Measurements from ENCODE around the gene DNAJC6. TPM values are rescaled to one million over a fixed set of nuclear protein-coding genes. Genes with fewer than 3 reads are reported as not detected.

Gene DNAJC6
- total RNA-seq, 1 donor from 2014 or later = 4.1 TPM

GRCh38 chr1:65316233-65316632, 6.9 kb downstream of the DNAJC6 start:
- H3K27ac Mint-ChIP-seq = no peak overlapping the region
- TF ChIP-seq, protein P1, sequence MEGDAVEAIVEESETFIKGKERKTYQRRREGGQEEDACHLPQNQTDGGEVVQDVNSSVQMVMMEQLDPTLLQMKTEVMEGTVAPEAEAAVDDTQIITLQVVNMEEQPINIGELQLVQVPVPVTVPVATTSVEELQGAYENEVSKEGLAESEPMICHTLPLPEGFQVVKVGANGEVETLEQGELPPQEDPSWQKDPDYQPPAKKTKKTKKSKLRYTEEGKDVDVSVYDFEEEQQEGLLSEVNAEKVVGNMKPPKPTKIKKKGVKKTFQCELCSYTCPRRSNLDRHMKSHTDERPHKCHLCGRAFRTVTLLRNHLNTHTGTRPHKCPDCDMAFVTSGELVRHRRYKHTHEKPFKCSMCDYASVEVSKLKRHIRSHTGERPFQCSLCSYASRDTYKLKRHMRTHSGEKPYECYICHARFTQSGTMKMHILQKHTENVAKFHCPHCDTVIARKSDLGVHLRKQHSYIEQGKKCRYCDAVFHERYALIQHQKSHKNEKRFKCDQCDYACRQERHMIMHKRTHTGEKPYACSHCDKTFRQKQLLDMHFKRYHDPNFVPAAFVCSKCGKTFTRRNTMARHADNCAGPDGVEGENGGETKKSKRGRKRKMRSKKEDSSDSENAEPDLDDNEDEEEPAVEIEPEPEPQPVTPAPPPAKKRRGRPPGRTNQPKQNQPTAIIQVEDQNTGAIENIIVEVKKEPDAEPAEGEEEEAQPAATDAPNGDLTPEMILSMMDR (conservative IDR thresholded peaks at IDR 0.05) = no peak
- H3K27me3 Mint-ChIP-seq = peaks cover 12% of the 10 kb centered on the region
- H3K36me3 Mint-ChIP-seq = peaks cover 7% of the 10 kb centered on the region
- no peak overlapping the region for H3K4me3 Mint-ChIP-seq
- no peaks in the 10 kb centered on the region for H3K4me1 Mint-ChIP-seq (ENCODE audit: unreplicated experiment)
- H3K9me3 Mint-ChIP-seq = no peaks in the 10 kb centered on the region
- no peak for DNase-seq (ENCODE audit: extremely low spot score, unreplicated experiment)

DNA sequence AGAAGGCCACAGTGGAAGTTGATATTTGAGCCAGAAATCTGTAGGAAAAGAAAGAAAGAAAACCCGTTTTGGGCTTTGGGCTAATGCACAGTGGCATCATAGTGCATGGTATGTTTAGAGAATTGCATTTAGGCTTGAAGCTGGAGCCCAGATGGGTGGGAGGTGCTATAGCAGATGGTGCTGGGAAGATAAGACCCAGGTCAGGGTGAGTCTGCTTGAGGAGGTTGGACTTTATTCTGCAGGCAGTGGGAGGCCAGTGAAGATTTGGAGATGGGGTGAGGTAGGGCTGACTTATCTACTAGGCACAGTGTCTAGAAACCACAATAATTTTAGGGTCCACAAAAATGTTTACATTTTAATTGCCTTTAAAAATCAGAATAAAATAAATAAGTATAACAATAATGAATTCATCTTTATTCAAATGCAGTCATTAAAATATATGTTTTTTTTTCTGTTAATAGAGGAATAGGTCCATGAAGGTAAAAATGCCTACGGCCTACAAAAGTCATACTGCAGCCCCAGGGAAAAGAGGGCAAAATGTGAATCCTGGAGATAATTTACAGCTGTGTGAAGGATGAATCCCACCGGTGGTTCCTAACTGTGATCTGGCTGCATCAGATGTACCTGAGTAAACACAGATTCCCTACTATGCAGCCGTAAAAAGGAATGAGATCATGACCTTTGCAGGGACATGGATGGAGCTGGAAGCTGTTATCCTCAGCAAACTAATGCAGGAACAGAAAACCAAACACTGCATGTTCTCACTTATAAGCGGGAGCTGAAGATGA, 8.7 kb downstream of the DNAJC6 start:
- no peak for DNase-seq (ENCODE audit: extremely low spot score, unreplicated experiment)
- TF ChIP-seq, protein P1 (conservative IDR thresholded peaks at IDR 0.05) = no peak
- Mint-ChIP-seq H3K27me3 (peaks cover 4% of the 10 kb centered on the region), H3K36me3 (peaks cover 7% of the 10 kb centered on the region), H3K4me1 (ENCODE audit: unreplicated experiment) (no peaks in the 10 kb centered on the region), H3K27ac (no peak overlapping the region), H3K9me3 (no peaks in the 10 kb centered on the region), H3K4me3 (no peak overlapping the region)

DNA sequence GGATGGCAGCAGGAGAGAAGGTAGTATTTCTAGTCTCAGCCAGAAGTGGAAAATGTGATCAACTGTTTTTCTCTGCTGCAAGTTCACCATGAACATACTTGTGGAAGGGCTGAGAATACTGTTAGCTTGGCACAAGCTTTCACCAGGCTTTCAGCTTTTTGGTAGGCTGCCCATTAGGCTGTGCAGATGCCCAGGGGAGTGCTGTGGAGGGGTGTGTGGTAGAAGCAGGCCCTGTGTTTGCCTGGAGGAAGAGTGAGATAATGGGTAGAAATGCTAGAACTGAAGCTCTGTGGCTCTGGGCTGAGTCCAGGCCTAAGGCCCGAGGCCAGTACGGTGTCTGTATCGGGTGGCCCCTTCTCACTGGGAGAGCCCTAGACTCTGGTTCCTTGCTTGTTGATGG, 9.8 kb downstream of the DNAJC6 start:
- Mint-ChIP-seq H3K4me1 (ENCODE audit: unreplicated experiment) (no peaks in the 10 kb centered on the region), H3K27ac (no peak overlapping the region), H3K9me3 (no peaks in the 10 kb centered on the region), H3K36me3 (peaks cover 10% of the 10 kb centered on the region), H3K4me3 (no peak overlapping the region), H3K27me3 (peaks cover 4% of the 10 kb centered on the region)
- no peak for DNase-seq (ENCODE audit: extremely low spot score, unreplicated experiment)
- TF ChIP-seq, protein P1 (conservative IDR thresholded peaks at IDR 0.05) = no peak

DNA sequence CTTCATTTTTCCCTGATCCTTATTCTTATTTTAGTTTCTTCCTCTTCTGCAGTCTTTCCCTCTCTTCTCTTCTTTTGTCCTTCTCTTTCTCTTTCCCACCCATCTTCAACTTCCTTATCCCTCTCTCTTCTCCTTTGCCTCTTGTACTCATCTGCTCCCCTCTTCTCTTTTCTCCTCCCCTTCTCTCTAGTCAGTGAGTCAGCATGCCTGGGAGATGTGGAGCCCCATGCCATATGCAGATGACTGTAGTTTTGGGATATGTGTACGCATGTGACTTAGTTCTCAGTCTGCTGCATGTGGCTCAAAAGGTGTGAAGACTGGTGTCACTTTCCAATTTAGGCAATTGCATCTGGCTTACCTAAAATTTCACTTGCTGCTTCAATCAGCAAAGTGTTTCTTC, 10.4 kb downstream of the DNAJC6 start:
- H3K9me3 Mint-ChIP-seq = no peaks in the 10 kb centered on the region
- TF ChIP-seq, protein P1 (conservative IDR thresholded peaks at IDR 0.05) = no peak

DNA sequence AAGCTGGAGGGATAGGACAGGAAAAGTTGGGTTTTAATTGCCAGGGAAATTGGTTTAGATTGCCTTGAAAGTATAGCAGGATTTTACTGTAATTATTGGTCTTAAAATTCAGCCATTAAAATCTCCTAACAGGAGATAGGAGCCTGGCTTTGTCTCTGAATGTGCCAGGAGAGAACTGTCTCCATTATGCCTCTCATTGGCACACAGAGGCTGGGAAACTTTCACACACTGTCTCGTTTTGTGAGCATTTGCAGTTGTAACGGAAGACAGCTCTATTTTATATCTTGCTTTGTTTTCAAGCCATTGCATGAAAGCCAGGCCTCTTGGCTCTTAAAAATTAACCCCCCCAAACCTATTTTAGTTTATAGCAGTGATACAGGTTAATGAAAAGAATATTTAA, 12.5 kb downstream of the DNAJC6 start:
- H3K27ac Mint-ChIP-seq = no peak overlapping the region
- H3K4me3 Mint-ChIP-seq = no peak overlapping the region
- no peaks in the 10 kb centered on the region for H3K9me3 Mint-ChIP-seq
- TF ChIP-seq, protein P1 (conservative IDR thresholded peaks at IDR 0.05) = no peak
- no peaks in the 10 kb centered on the region for H3K27me3 Mint-ChIP-seq
- no peak for DNase-seq (ENCODE audit: extremely low spot score, unreplicated experiment)
- H3K36me3 Mint-ChIP-seq = peaks cover 10% of the 10 kb centered on the region
- H3K4me1 Mint-ChIP-seq (ENCODE audit: unreplicated experiment) = no peaks in the 10 kb centered on the region

More for the DNA sequence above, 10.4 kb downstream of the DNAJC6 start:
- no peak overlapping the region for H3K4me3 Mint-ChIP-seq
- H3K36me3 Mint-ChIP-seq = peaks cover 10% of the 10 kb centered on the region
- DNase-seq (ENCODE audit: extremely low spot score, unreplicated experiment) = no peak
- H3K27ac Mint-ChIP-seq = no peak overlapping the region
- peaks cover 4% of the 10 kb centered on the region for H3K27me3 Mint-ChIP-seq
- H3K4me1 Mint-ChIP-seq (ENCODE audit: unreplicated experiment) = no peaks in the 10 kb centered on the region
